Liver (tissue), 9 donors: ENCODE data around the gene MMEL1. TPM values are rescaled to one million over a fixed set of nuclear protein-coding genes. Genes with fewer than 3 reads are reported as not detected.

ENCODE experiments used
- DNase-seq: peaks from one replicate; pipeline ENCODE4 v3.0.0-alpha.2; 2017; ENCODE audit warnings: low spot score
- H3K27ac ChIP-seq, 2 donors: one replicate each; pipeline ENCODE4 v1.7.0; 2013; ENCODE audit warnings: inconsistent platforms in 2 of 2, low read length in 2 of 2, control low read depth in 1 of 2, low read depth in 1 of 2, mild to moderate bottlenecking in 1 of 2
- H3K27me3 ChIP-seq, 4 donors: one replicate each; pipeline versions ENCODE4 v1.6.1 to v1.7.0; 2013; ENCODE audit warnings: low read length in 3 of 4, inconsistent platforms in 1 of 4, mild to moderate bottlenecking in 1 of 4, moderate library complexity in 1 of 4; ENCODE audit not compliant: control insufficient read depth in 4 of 4, insufficient read depth in 4 of 4
- H3K36me3 ChIP-seq, 4 donors: one replicate each; pipeline versions ENCODE4 v1.6.1 to v1.7.0; 2013; ENCODE audit warnings: low read length in 3 of 4, mild to moderate bottlenecking in 3 of 4, low read depth in 1 of 4, moderate library complexity in 1 of 4; ENCODE audit not compliant: control insufficient read depth in 4 of 4, insufficient read depth in 3 of 4
- H3K4me1 ChIP-seq, 4 donors: one replicate each; pipeline versions ENCODE4 v1.6.1 to v1.7.0; 2013; ENCODE audit warnings: low read length in 3 of 4, mild to moderate bottlenecking in 3 of 4, moderate library complexity in 1 of 4; ENCODE audit not compliant: control insufficient read depth in 4 of 4, insufficient read depth in 4 of 4
- H3K4me3 ChIP-seq, 3 donors: one replicate each; pipeline versions ENCODE4 v1.6.1 to v1.7.0; 2013; ENCODE audit warnings: low read length in 3 of 3, control low read depth in 1 of 3, low read depth in 1 of 3, mild to moderate bottlenecking in 1 of 3
- H3K9ac ChIP-seq, 2 donors: one replicate each; pipeline ENCODE4 v1.7.0; 2013; ENCODE audit warnings: low read length in 2 of 2, mild to moderate bottlenecking in 2 of 2, moderate library complexity in 2 of 2, control low read depth in 1 of 2, low read depth in 1 of 2
- H3K9me3 ChIP-seq, 4 donors: one replicate each; pipeline versions ENCODE4 v1.6.1 to v1.7.0; 2013; ENCODE audit warnings: low read length in 3 of 4; ENCODE audit not compliant: control insufficient read depth in 4 of 4
- ATF3 ChIP-seq: IDR thresholded peaks from 2 replicates; pipeline ENCODE4 v1.6.1; 2016; ENCODE audit warnings: antibody characterized with exemption
- CTCF ChIP-seq: fragments of 150-350 bp; IDR thresholded peaks from 2 replicates; pipeline ENCODE4 v1.5.1; 2017; ENCODE audit warnings: improper control_type of control experiment, low read depth, low read length; ENCODE audit not compliant: missing input control
- EGR1 ChIP-seq, 2 donors: IDR thresholded peaks; 2 replicates each; pipeline ENCODE4 v1.6.1; 2016 to 2018; ENCODE audit warnings: antibody characterized with exemption in 2 of 2, low read depth in 2 of 2
- FOXA1 ChIP-seq: IDR thresholded peaks from 2 replicates; pipeline ENCODE4 v1.6.1; 2016; ENCODE audit warnings: antibody characterized with exemption
- GABPA ChIP-seq, 2 donors: IDR thresholded peaks in 1 of 2; conservative IDR thresholded peaks in 1 of 2; 2 replicates each; pipeline ENCODE4 v1.6.1; 2016; ENCODE audit warnings: antibody characterized with exemption in 2 of 2, mild to moderate bottlenecking in 1 of 2, moderate library complexity in 1 of 2
- HNF4A ChIP-seq, 2 donors: conservative IDR thresholded peaks; 2 replicates each; pipeline ENCODE4 v1.6.1; 2016; ENCODE audit warnings: antibody characterized with exemption in 2 of 2, mild to moderate bottlenecking in 2 of 2
- HNF4G ChIP-seq: IDR thresholded peaks from 2 replicates; pipeline ENCODE4 v1.6.1; 2016; ENCODE audit warnings: antibody characterized with exemption
- JUND ChIP-seq, 2 donors: IDR thresholded peaks; 2 replicates each; pipeline ENCODE4 v1.6.1; 2016; ENCODE audit warnings: antibody characterized with exemption in 2 of 2
- RAD21 ChIP-seq, 2 donors: IDR thresholded peaks; 2 replicates each; pipeline ENCODE4 v1.6.1; 2016; ENCODE audit warnings: antibody characterized with exemption in 2 of 2, mild to moderate bottlenecking in 2 of 2
- REST ChIP-seq: IDR thresholded peaks from 2 replicates; pipeline ENCODE4 v1.6.1; 2016; ENCODE audit warnings: antibody characterized with exemption, mild to moderate bottlenecking
- RXRA ChIP-seq, 2 donors: IDR thresholded peaks; 2 replicates each; pipeline ENCODE4 v1.6.1; 2017 to 2018; ENCODE audit warnings: antibody characterized with exemption in 2 of 2, mild to moderate bottlenecking in 1 of 2
- SP1 ChIP-seq: IDR thresholded peaks from 2 replicates; pipeline ENCODE4 v1.6.1; 2018; ENCODE audit warnings: antibody characterized with exemption, mild to moderate bottlenecking
- TAF1 ChIP-seq: conservative IDR thresholded peaks from 2 replicates; pipeline ENCODE4 v1.6.1; 2016; ENCODE audit warnings: antibody characterized with exemption, mild to moderate bottlenecking
- YY1 ChIP-seq: IDR thresholded peaks from 2 replicates; pipeline ENCODE4 v1.6.1; 2016; ENCODE audit warnings: antibody characterized with exemption, mild to moderate bottlenecking
- ZBTB33 ChIP-seq: IDR thresholded peaks from 2 replicates; pipeline ENCODE4 v1.6.1; 2016; ENCODE audit warnings: antibody characterized with exemption
- WGBS: extraction: QIAGEN DNeasy Blood & Tissue Kit; methylation state at CpG from one replicate; pipeline ENCODE4 v1.1.7; 2013; 5-methylcytosine and 5-hydroxymethylcytosine counted together
- polyA plus RNA-seq, 2 donors: library from polyadenylated mRNA; stranded (reverse) in 1 of 2; unstranded in 1 of 2; fragments of 200-250 nt in 1 of 2; fragments of >200 nt in 1 of 2; fragmentation: Nextera tagmentation in 1 of 2; extraction: Ambion mirVana in 1 of 2; gene quantifications; one replicate each; pipeline versions ENCODE4 v1.2.1 to v1.2.3, GENCODE V29; 2013 to 2015
- total RNA-seq, 2 donors: library from RNA; depleted of rRNA; stranded (reverse); fragments of >200 nt; gene quantifications; one replicate each; pipeline ENCODE4 v1.2.3, GENCODE V29; 2014
- donor health status: healthy.
- donor health status: healthy.
- donor health status: healthy.
- donor health status: healthy.
- donor health status: healthy.

MMEL1 gene
- total and polyA plus RNA-seq, 4 donors = under 0.01 to 0.42 TPM; not detected in 2

GRCh38 chr1:2566101-2567045, 66.4 kb downstream of the MMEL1 start:
- Histone ChIP-seq H3K27ac (no peak overlapping the region), H3K36me3 (peaks cover 0 to 18% (median 8%) of the 10 kb centered on the region in 4 donors), H3K4me3 (no peak overlapping the region), H3K9ac (no peak overlapping the region), H3K27me3 (no peaks in the 10 kb centered on the region), H3K9me3 (no peaks in the 10 kb centered on the region), H3K4me1 (peaks cover 0 to 4% (median 0%) of the 10 kb centered on the region in 4 donors)
- TF ChIP-seq REST = no peak
- no peak for TF ChIP-seq HNF4G
- no peak for TF ChIP-seq RAD21 (IDR thresholded peaks at IDR 0.05)
- no peak for TF ChIP-seq HNF4A (conservative IDR thresholded peaks at IDR 0.05)
- TF ChIP-seq TAF1 = no peak
- no peak for TF ChIP-seq GABPA (IDR thresholded peaks at IDR 0.05 in 1 of 2, conservative IDR thresholded peaks at IDR 0.05 in 1 of 2)
- no peak for TF ChIP-seq JUND (IDR thresholded peaks at IDR 0.05)
- TF ChIP-seq RXRA (IDR thresholded peaks at IDR 0.05) = no peak
- no peak for TF ChIP-seq EGR1 (IDR thresholded peaks at IDR 0.05; ENCODE audit: low read depth in 2 of 2)
- no peak for TF ChIP-seq YY1
- no peak for TF ChIP-seq ATF3
- TF ChIP-seq SP1 = no peak
- TF ChIP-seq FOXA1 = no peak
- no peak for TF ChIP-seq CTCF
- TF ChIP-seq ZBTB33 = no peak
- DNase-seq = no peak
- 85% methylated on average over 34 of the region's 34 CpGs for WGBS
